ENCODE results near the gene AP2A2. TPM values are rescaled to one million over a fixed set of nuclear protein-coding genes. Genes with fewer than 3 reads are reported as not detected.

Gene AP2A2
- polyA plus RNA-seq, 3 donors, result 5.7 to 61.0 (median 8.2) TPM

GRCh38 chr11:967995-968751, 42.5 kb downstream of the AP2A2 start:
- H3K4me3 Mint-ChIP-seq, result no peak overlapping the region
- intact Hi-C loops (cut with micrococcal nuclease), result no loop called here

GRCh38 chr11:968822-969221, 43.2 kb downstream of the AP2A2 start:
- H3K4me1 Mint-ChIP-seq, result peaks cover 26% of the 10 kb centered on the region

More at GRCh38 chr11:967995-968751, 42.5 kb downstream of the AP2A2 start:
- H3K27me3 ChIP-seq (ENCODE audit: control insufficient read depth in 2 of 2, insufficient read depth in 2 of 2, low read length in 2 of 2), result no peaks in the 10 kb centered on the region
- H3K4me1 Mint-ChIP-seq, result peaks cover 26% of the 10 kb centered on the region
- H2AFZ ChIP-seq (ENCODE audit: insufficient read depth, low read depth, low read length, poor library complexity, severe bottlenecking), result no peak overlapping the region
- no peak overlapping the region for H3K4me2 ChIP-seq (replicated peaks; ENCODE audit: extremely low read depth, low read length, poor library complexity, severe bottlenecking)
- H3K9me3 ChIP-seq (replicated peaks in 1 of 2; ENCODE audit: control insufficient read depth in 1 of 2, insufficient read depth in 1 of 2, low read length in 2 of 2), result peaks cover 0 to 4% of the 10 kb centered on the region in 2 donors
- no peak overlapping the region for H3K27ac ChIP-seq (ENCODE audit: low read depth in 1 of 2, low read length in 2 of 2)
- H3K4me1 ChIP-seq (ENCODE audit: control insufficient read depth in 1 of 2, insufficient read depth in 2 of 2, low read length in 2 of 2), result peaks cover 0 to 11% of the 10 kb centered on the region in 2 donors
- 49% methylated on average over 17 of the region's 31 CpGs for WGBS (ENCODE audit: insufficient coverage)
- peaks cover 67% of the 10 kb centered on the region for H4K20me1 ChIP-seq (ENCODE audit: insufficient read depth, low read length)
- H3K36me3 Mint-ChIP-seq, result peaks cover 63 to 81% of the 10 kb centered on the region in 2 donors
- no peak for DNase-seq
- no peak for TF ChIP-seq CTCF (IDR thresholded peaks at IDR 0.05)
- no peaks in the 10 kb centered on the region for H3K79me2 ChIP-seq (ENCODE audit: insufficient read depth, low read length)
- H3K27ac Mint-ChIP-seq, result peak overlapping the region in 1 of 7 donors; percentile 63
- no peak overlapping the region for H3K4me3 ChIP-seq (replicated peaks in 1 of 3; ENCODE audit: low read depth in 2 of 3, low read length in 3 of 3)
- no peak overlapping the region for H3K9ac ChIP-seq (ENCODE audit: insufficient read depth, low read length, poor library complexity, severe bottlenecking)
- H3K9me3 Mint-ChIP-seq, result peaks cover 0 to 8% (median 0%) of the 10 kb centered on the region in 7 donors
- peaks cover 1 to 4% (median 2%) of the 10 kb centered on the region in 3 donors for H3K27me3 Mint-ChIP-seq (ENCODE audit: low read depth in 3 of 3)
- peaks cover 33 to 44% of the 10 kb centered on the region in 2 donors for H3K36me3 ChIP-seq (replicated peaks in 1 of 2; ENCODE audit: control insufficient read depth in 1 of 2, insufficient read depth in 2 of 2, low read length in 2 of 2)

More at GRCh38 chr11:968822-969221, 43.2 kb downstream of the AP2A2 start:
- H4K20me1 ChIP-seq (ENCODE audit: insufficient read depth, low read length), result peaks cover 69% of the 10 kb centered on the region
- H3K4me2 ChIP-seq (replicated peaks; ENCODE audit: extremely low read depth, low read length, poor library complexity, severe bottlenecking), result no peak overlapping the region
- TF ChIP-seq CTCF (IDR thresholded peaks at IDR 0.05), result no peak
- peaks cover 0 to 11% of the 10 kb centered on the region in 2 donors for H3K4me1 ChIP-seq (ENCODE audit: control insufficient read depth in 1 of 2, insufficient read depth in 2 of 2, low read length in 2 of 2)
- H3K79me2 ChIP-seq (ENCODE audit: insufficient read depth, low read length), result no peaks in the 10 kb centered on the region
- Mint-ChIP-seq H3K27me3 (ENCODE audit: low read depth in 3 of 3) (peaks cover 1 to 4% (median 2%) of the 10 kb centered on the region in 3 donors), H3K36me3 (peaks cover 63 to 81% of the 10 kb centered on the region in 2 donors), H3K4me3 (no peak overlapping the region), H3K9me3 (peaks cover 0 to 8% (median 0%) of the 10 kb centered on the region in 7 donors), H3K27ac (no peak overlapping the region)
- H2AFZ ChIP-seq (ENCODE audit: insufficient read depth, low read depth, low read length, poor library complexity, severe bottlenecking), result no peak overlapping the region
- peaks cover 0 to 4% of the 10 kb centered on the region in 2 donors for H3K9me3 ChIP-seq (replicated peaks in 1 of 2; ENCODE audit: control insufficient read depth in 1 of 2, insufficient read depth in 1 of 2, low read length in 2 of 2)
- H3K27me3 ChIP-seq (ENCODE audit: control insufficient read depth in 2 of 2, insufficient read depth in 2 of 2, low read length in 2 of 2), result no peaks in the 10 kb centered on the region
- peaks cover 35 to 44% of the 10 kb centered on the region in 2 donors for H3K36me3 ChIP-seq (replicated peaks in 1 of 2; ENCODE audit: control insufficient read depth in 1 of 2, insufficient read depth in 2 of 2, low read length in 2 of 2)
- intact Hi-C loops (cut with micrococcal nuclease), result no loop called here
- DNase-seq, result no peak
- 92% methylated on average over 9 of the region's 14 CpGs for WGBS (ENCODE audit: insufficient coverage)
- no peak overlapping the region for H3K9ac ChIP-seq (ENCODE audit: insufficient read depth, low read length, poor library complexity, severe bottlenecking)
- no peak overlapping the region for H3K4me3 ChIP-seq (replicated peaks in 1 of 3; ENCODE audit: low read depth in 2 of 3, low read length in 3 of 3)
- no peak overlapping the region for H3K27ac ChIP-seq (ENCODE audit: low read depth in 1 of 2, low read length in 2 of 2)

All from CD14-positive monocyte (primary cell).